Suprapubic skin (tissue), 4 donors: ENCODE results near the gene NUP155.
A peak's percentile ranks its signal among the peaks of the same experiment; 100 is the strongest.
"Not testable (repeated sequence)": the region's sequence is repeated elsewhere in the genome, so short reads cannot be mapped to it uniquely, and the experiment has no call there.

ENCODE experiments used
- CTCF ChIP-seq, 2 donors: fragments of 200-600 bp in 1 of 2; fragments of 450-650 bp in 1 of 2; sonication (generic) in 1 of 2; IDR thresholded peaks; one replicate each; pipeline ENCODE4 v1.5.1; 2016 to 2019; ENCODE audit warnings: antibody characterized with exemption in 2 of 2, mild to moderate bottlenecking in 1 of 2, moderate library complexity in 1 of 2
- EP300 ChIP-seq: sonication (generic); formaldehyde crosslinking; IDR thresholded peaks from one replicate; pipeline ENCODE4 v1.6.1; 2017; ENCODE audit warnings: antibody characterized with exemption
- POLR2A ChIP-seq, 2 donors: fragments of 450-650 bp; IDR thresholded peaks; one replicate each; pipeline ENCODE4 v1.6.1; 2017; ENCODE audit warnings: antibody characterized with exemption in 2 of 2, mild to moderate bottlenecking in 2 of 2, moderate library complexity in 2 of 2
- POLR2AphosphoS5 ChIP-seq, 3 donors: sonication (generic); formaldehyde crosslinking; IDR thresholded peaks; one replicate each; pipeline ENCODE4 v1.6.1; 2017; ENCODE audit warnings: antibody characterized with exemption in 3 of 3

DNA sequence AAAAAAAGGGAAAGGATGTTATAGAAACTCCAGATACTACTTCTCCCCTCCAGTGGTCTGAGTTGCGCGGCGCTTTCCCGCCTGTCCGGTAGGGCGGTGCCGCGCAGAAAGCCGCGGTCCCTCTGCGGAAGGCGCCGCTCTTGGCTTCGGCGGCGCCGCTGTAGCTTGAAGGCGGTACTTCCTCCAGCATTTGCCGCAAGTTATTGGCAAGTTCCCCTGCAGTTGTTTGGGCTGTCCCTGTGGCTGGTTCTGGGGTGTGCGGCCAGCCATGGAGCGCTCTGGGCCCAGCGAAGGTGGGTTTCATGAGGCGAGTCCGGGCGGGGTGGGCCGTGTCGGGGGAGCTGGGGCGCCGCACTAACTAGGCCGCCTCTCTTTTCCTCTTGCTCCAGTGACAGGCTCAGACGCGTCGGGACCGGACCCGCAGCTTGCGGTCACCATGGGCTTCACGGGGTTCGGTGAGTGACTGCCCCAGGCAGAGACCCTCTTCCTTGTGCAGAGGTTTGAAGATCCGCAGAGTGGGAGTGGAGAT lies 8.3 kb upstream of the NUP155 start, which contains the start of gene WDR70:
- TF ChIP-seq CTCF (IDR thresholded peaks at IDR 0.05) (peak in 1 of 2 donors; percentile 57), POLR2A (IDR thresholded peaks at IDR 0.05) (peak in 1 of 2 donors; percentile 24)
- not testable (repeated sequence) for TF ChIP-seq POLR2AphosphoS5 (IDR thresholded peaks at IDR 0.05); EP300
